Activated T-cell treated with anti-CD3 and anti-CD28 coated beads for 1 hour (primary cell): Measurements from ENCODE around the gene ENTREP3.

Experiments used
- DNase-seq: peaks from one replicate; pipeline ENCODE4 v3.0.0-alpha.2; 2020; ENCODE audit warnings: low read depth

ENTREP3 gene

GRCh38 chr1:155277902-155278688 lies 22.8 kb upstream of the ENTREP3 start:
- peak; percentile 66 for DNase-seq

- peak; percentile 83 for DNase-seq
These were observed 22.0 kb upstream of the ENTREP3 start, which contains the start of gene HCN3 for GRCh38 chr1:155277070-155277901. Gene HCN3 (plus strand): TSS chr1:155277463. CDS start chr1:155277591, 128 bp downstream.

DNA sequence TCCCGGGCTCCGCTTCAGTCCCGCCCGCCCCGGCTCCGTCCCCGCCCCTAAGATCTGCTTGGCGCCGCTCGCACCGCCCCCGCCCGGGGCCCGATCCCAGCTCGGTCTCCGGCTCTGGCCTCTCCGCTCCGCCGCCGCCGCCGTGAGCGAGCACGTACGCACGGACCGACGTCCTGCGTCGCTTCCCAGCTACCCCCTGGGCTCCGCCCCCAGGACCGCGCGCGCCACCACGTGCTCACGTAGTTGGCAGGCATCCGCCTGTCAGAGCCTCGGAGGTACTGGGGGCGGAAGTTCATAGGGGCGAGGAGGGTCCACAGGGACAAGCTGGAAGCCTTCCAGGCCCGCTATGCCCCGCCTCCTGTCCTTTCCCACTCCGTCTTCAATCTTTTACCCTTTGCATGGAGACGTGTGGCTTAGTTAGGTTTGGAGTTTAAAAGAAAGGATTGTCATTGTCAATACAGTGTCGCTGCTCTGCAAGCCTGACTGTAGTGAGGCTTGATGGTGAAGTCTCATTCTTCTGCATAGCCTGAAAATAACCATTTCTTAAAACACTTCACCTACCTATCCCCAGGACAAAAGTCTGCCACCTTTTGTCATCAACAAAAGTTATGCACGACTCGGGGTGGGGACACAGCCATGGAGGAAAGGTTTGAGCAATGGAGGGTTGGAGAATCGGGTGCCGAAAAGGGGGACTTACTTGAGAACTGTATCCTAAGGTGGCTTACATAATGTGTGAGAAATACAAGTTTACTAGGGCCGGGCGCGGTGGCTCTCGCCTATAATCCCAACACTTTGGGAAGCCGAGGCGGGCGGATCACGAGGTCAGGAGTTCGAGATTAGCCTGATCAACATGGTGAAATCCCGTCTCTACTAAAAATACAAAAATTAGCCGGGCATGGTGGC lies 18.3 kb upstream of the ENTREP3 start, which contains the start of gene CLK2:
Gene CLK2, minus strand, starts transcription at position 162 of the 903 bp plus-strand sequence. CDS start 2,527 bp downstream, outside the sequence.
- peak; percentile 90 for DNase-seq

GRCh38 chr1:155272466-155273342 lies 17.4 kb upstream of the ENTREP3 start:
- DNase-seq = no peak

DNA sequence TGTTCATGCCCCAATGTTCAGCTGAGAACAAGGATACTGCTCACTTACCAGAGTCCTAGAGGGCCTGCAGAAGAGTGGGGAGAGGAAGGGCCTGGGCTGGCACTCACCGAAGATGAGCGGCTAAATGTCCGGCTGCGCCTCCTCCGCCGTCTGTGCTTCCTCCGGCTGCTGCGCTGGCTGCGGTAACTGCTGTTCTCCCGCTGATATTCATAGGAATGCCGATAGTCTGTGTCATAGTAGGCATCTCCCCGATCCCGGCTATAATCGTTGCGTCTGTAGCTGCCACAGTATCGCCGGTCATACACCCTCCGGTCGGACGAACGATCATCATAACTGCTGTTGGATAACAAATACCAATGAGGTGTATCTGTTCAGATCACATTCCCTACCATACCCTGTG lies 14.1 kb upstream of the ENTREP3 start:
- DNase-seq = no peak

GRCh38 chr1:155268630-155269029 lies 13.3 kb upstream of the ENTREP3 start:
- no peak for DNase-seq

- no peak for DNase-seq
These were observed 12.1 kb upstream of the ENTREP3 start for GRCh38 chr1:155267373-155267772.

- DNase-seq = no peak
These were observed 11.3 kb upstream of the ENTREP3 start for GRCh38 chr1:155266553-155266952.

DNA sequence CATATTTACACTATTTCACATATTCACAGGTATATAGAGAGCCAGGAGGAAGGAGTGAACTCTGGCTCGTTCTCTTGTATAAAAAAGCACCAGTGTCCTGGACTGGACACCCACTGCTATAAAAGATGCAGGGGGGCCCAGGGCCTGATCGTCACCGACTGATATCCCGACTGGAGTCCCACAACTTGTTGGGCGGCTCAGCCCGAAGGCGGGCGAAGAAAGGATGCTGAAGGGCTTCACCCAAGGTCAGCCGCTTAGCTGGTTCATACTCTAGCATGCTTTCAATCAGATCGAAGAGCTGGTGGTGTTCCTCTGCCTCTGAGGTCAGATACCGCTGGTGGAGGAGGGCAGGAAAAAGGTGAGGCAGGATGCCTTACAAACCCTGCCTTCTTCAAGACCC lies 7.8 kb upstream of the ENTREP3 start:
- DNase-seq = no peak

DNA sequence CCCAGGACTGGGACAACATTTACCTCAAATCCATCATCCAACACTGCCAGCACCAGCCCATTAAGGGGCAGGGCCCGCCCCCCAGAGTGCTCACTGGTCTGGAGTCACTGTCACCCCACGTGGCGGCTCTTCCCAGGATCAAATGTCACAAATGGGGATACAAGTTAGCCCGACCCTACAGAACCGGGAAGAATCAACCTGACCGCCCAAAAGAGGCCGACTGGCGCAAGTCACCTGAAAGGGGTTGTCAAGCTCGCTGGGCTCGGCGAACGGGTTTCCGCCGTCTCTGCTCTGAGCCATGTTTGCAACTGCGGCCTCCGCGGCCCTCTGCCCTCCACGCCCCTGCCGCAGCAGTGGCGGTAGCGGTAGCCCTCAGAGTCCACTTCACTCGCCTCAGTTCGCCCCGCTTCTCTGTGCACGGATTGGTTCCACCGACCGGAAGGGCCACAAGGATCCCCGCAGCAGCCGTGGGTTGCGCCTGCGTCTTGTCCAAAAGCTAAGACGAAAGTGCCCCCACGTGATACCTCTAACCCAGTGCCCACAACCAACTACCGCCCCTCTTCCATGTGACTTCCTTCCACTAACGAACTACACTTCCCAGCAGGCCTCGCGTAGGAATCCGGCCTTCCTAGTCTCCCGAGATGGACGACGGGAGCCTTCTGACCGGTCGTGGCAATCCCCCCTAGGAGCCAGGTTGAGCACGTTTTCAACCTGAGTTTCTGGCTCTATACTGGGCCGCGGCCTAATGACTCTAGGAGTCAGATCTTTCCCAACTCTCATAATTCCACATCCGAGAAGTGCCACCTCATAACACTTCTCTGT lies 6.8 kb upstream of the ENTREP3 start, which contains the start of gene SCAMP3:
Gene SCAMP3, minus strand, starts transcription at position 509 of the 822 bp plus-strand sequence. Its CDS starts 209 bp downstream, at position 300.
- peak; percentile 77 for DNase-seq

- no peak for DNase-seq
These were observed 6.2 kb upstream of the ENTREP3 start for GRCh38 chr1:155261493-155261851.

DNA sequence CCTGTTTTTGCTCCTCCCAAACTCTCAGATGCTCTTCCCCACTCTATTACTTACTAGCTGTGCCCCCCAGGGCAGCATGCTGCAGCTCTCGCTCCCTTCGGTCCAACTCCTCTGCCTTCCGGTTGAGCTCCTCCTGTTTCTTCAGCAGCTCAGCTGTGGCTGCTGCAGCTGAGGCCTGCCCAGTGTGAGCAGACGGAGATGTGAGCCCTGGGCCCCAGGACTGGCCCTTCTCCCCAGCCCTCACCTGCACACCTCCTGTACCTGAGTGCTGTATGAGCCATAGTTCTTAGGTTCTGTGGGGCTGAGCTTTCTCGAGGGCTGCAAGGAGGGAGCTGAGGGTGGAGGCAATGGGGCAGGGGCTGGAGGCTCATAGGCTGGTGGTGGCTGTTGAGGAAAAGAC lies 5.0 kb upstream of the ENTREP3 start:
- DNase-seq = no peak

DNA sequence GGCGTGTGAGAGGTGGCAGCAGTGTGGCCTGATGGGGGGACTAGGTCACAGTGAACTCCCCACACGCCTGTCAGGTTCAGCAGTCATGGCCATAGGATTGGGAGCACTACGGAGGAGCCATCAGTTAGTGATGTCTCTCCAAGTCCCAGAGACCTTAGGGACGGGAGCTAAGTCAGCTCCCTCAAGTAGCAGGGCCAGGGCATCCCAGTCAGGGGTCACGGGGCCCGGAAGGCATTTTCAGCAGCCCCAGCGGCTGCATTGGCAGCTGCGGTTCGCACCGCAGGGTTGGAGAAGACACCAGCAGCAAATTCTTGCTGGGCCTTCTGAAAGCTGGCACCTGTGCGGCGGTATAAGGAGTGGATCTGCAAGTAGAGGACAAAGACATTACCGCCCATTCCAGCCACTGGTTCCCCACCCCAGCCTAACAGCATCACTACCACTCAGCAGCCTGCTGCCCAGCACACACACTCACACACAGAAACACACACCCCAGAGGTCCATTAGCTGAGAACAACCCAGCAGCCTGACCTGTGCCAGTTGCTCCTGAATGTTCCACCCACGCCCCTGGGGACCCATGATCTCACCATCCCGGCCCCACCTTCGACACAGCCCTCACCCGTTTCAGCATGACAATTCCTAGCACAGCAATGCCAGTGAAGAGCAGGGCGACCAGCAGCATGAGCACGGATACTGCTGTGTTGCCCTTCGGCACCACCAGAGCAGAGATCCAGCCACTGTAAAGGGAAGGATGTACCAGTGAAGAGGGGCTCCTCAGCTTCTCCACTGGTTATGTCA lies 972 bp upstream of the ENTREP3 start:
- DNase-seq = no peak

- no peak for DNase-seq
These were observed 505 bp downstream of the ENTREP3 start for GRCh38 chr1:155254714-155255242.

- no peak for DNase-seq
These were observed 1.0 kb downstream of the ENTREP3 start for GRCh38 chr1:155254228-155254713.

DNA sequence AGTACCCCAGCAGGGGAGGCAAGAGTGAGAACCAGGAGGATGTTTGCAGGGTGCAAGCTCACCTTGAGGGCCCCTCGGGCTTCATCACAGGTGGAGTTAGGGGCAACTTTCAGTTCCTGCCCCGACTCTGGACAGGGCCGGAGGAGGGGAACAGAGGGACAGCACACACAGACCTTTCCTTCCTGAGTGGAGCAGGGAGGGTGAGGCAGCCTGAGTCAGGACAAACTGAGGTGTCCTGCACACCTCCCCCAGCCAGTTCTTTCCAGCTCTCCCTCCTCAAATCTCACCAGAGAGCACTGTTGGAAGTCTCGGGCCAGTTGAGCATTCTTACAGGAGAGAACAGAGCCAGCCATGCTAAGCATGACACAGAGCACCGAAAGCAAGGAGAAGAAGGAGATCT lies 1.5 kb downstream of the ENTREP3 start:
- no peak for DNase-seq

DNA sequence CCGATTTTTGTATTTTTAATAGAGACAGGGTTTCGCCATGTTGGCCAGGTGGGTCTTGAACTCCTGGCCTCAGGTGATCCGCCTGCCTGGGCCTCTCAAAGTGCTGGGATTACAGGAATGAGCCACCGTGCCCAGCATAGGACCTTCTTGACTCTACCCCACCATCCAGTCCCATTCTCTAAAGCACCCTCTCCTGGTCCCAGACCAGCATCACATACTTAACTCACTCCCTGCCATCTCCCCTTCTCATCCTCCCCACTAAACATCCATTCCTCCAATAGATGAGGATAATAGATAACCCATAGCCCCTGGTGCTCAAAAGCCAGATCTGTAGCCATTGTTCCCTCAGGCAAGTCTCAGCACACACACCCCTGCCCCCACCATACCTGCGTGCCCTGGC lies 2.1 kb downstream of the ENTREP3 start:
- no peak for DNase-seq

- no peak for DNase-seq
These were observed 3.7 kb downstream of the ENTREP3 start for GRCh38 chr1:155251566-155251965.
